ENCODE results near the gene HOTAIR.

Gene HOTAIR

GRCh38 chr12:53952871-53953734 lies 21.7 kb downstream of the HOTAIR start:
- H3K4me3 ChIP-seq (ENCODE audit: low read depth, low read length), result no peak overlapping the region
- TF ChIP-seq, protein P1, sequence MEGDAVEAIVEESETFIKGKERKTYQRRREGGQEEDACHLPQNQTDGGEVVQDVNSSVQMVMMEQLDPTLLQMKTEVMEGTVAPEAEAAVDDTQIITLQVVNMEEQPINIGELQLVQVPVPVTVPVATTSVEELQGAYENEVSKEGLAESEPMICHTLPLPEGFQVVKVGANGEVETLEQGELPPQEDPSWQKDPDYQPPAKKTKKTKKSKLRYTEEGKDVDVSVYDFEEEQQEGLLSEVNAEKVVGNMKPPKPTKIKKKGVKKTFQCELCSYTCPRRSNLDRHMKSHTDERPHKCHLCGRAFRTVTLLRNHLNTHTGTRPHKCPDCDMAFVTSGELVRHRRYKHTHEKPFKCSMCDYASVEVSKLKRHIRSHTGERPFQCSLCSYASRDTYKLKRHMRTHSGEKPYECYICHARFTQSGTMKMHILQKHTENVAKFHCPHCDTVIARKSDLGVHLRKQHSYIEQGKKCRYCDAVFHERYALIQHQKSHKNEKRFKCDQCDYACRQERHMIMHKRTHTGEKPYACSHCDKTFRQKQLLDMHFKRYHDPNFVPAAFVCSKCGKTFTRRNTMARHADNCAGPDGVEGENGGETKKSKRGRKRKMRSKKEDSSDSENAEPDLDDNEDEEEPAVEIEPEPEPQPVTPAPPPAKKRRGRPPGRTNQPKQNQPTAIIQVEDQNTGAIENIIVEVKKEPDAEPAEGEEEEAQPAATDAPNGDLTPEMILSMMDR (IDR thresholded peaks at IDR 0.05; ENCODE audit: low read depth, low read length, missing control alignments), result no peak
- DNase-seq (ENCODE audit: low read depth), result no peak
- in situ Hi-C loops (cut with HindIII; ENCODE audit: low sequenced_read_pairs), result no loop called here

DNA sequence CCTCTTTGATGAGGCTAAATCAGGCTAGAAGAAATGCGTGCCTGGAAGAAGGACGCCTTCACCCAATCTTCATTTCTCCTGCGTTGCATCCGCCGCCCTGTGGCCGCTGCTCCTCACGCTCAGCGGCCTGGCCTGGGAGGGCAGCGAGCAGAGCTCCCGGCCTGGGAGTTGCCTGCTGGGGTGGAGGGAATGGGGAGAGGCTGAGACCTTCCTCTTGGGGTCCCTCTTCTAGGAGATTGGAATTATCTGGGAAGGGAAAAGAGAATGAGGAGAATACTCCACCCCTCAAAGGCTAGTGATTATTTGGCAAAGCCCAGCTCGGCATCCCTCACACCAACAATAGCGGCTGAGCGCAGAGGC lies 22.4 kb downstream of the HOTAIR start:
- in situ Hi-C loops (cut with HindIII; ENCODE audit: low sequenced_read_pairs), result no loop called here
- DNase-seq (ENCODE audit: low read depth), result no peak

DNA sequence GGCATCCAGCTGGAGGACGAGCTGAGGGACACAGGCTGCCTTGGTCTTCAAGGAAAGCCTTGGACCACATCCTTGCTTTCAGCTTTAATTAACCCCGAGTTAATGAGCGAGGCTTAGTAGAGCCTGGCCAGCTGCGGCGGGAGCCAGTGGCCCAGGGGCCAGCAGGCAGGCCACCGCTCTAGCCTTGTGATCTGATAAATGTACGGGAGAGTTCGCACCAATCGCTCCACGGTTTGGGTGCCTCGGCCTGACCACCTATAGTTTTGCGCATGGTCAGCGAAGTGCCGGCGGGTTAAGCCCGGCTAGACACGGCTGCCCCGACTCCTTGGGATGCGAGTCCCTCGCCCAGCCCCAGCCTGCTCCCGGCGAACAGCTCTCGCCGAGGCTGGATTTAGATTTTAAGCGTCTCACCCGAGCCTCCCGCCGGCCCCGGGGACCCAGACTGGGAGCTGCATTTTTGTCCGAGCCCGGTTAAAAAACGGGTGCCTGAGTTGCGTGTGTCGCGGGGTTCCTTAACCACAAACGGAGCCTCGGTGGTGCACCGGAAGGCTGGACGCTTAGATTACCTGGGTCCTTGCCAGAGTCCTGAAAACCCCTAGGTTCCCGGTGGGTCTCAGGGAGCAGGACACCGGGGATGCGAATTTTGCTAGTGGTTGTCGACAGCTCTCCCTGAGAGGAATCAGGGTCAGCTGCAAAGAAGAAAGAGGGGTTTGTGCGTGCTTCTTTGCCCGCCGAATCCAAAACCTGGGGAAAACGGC lies 23.0 kb downstream of the HOTAIR start:
- in situ Hi-C loops (cut with HindIII; ENCODE audit: low sequenced_read_pairs), result no loop called here
- DNase-seq (ENCODE audit: low read depth), result no peak
- H3K4me3 ChIP-seq (ENCODE audit: low read depth, low read length), result no peak overlapping the region
- TF ChIP-seq, protein P1 (IDR thresholded peaks at IDR 0.05; ENCODE audit: low read depth, low read length, missing control alignments), result no peak

More for the DNA sequence above, 22.4 kb downstream of the HOTAIR start:
- H3K4me3 ChIP-seq (ENCODE audit: low read depth, low read length), result no peak overlapping the region
- TF ChIP-seq, protein P1 (IDR thresholded peaks at IDR 0.05; ENCODE audit: low read depth, low read length, missing control alignments), result no peak

- H3K4me3 ChIP-seq (ENCODE audit: low read depth, low read length), result no peak overlapping the region
- no peak for DNase-seq (ENCODE audit: low read depth)
- TF ChIP-seq, protein P1 (IDR thresholded peaks at IDR 0.05; ENCODE audit: low read depth, low read length, missing control alignments), result no peak
- in situ Hi-C loops (cut with HindIII; ENCODE audit: low sequenced_read_pairs), result no loop called here
These were observed 23.8 kb downstream of the HOTAIR start for GRCh38 chr12:53950789-53951576.

GRCh38 chr12:53950437-53950773 lies 24.3 kb downstream of the HOTAIR start:
- H3K4me3 ChIP-seq (ENCODE audit: low read depth, low read length), result no peak overlapping the region
- DNase-seq (ENCODE audit: low read depth), result no peak
- TF ChIP-seq, protein P1 (IDR thresholded peaks at IDR 0.05; ENCODE audit: low read depth, low read length, missing control alignments), result no peak
- in situ Hi-C loops (cut with HindIII; ENCODE audit: low sequenced_read_pairs), result no loop called here
